Spleen (tissue), 7 donors: Measurements from ENCODE around the gene AGO3.

ENCODE experiments used
- POLR2A ChIP-seq, 3 donors: fragments of 450-650 bp; IDR thresholded peaks; one replicate each; pipeline ENCODE4 v1.5.1; 2017; ENCODE audit warnings: antibody characterized with exemption in 3 of 3, mild to moderate bottlenecking in 1 of 3
- POLR2AphosphoS5 ChIP-seq, 3 donors: sonication (generic); formaldehyde crosslinking; IDR thresholded peaks; one replicate each; pipeline ENCODE4 v1.5.1; 2017; ENCODE audit warnings: antibody characterized with exemption in 3 of 3
- TF ChIP-seq, protein P1 (sequence below), 11 experiments: fragments of 200-600 bp in 7 of 11; fragments of 450-650 bp in 4 of 11; sonication (generic) in 4 of 11; IDR thresholded peaks in 8 of 11; conservative IDR thresholded peaks in 3 of 11; 1 replicate in 7 of 11; 2 replicates in 4 of 11; pipeline versions ENCODE4 v1.4.0 to v1.8.0; 2016 to 2021; ENCODE audit warnings: antibody characterized with exemption in 11 of 11, inconsistent platforms in 4 of 11, mild to moderate bottlenecking in 1 of 11
- donor health status: DM: no; HTN: no; CAD: no; lungs with moderate emphysema.
- donor health status: DM: no; HTN: no; CAD: no.
- donor health status: DM: no; HTN: no; CAD: no.

GRCh38 chr1:36108314-36108713 lies 177.4 kb downstream of the AGO3 start:
- TF ChIP-seq, protein P1, sequence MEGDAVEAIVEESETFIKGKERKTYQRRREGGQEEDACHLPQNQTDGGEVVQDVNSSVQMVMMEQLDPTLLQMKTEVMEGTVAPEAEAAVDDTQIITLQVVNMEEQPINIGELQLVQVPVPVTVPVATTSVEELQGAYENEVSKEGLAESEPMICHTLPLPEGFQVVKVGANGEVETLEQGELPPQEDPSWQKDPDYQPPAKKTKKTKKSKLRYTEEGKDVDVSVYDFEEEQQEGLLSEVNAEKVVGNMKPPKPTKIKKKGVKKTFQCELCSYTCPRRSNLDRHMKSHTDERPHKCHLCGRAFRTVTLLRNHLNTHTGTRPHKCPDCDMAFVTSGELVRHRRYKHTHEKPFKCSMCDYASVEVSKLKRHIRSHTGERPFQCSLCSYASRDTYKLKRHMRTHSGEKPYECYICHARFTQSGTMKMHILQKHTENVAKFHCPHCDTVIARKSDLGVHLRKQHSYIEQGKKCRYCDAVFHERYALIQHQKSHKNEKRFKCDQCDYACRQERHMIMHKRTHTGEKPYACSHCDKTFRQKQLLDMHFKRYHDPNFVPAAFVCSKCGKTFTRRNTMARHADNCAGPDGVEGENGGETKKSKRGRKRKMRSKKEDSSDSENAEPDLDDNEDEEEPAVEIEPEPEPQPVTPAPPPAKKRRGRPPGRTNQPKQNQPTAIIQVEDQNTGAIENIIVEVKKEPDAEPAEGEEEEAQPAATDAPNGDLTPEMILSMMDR (IDR thresholded peaks at IDR 0.05 in 8 of 11, conservative IDR thresholded peaks at IDR 0.05 in 3 of 11): no peak
- no peak for TF ChIP-seq POLR2A (IDR thresholded peaks at IDR 0.05)
- TF ChIP-seq POLR2AphosphoS5 (IDR thresholded peaks at IDR 0.05): no peak
